Adrenal gland (tissue), 5 donors: Measurements from ENCODE around the gene THAP2.

Experiments used
- POLR2A ChIP-seq, 2 donors: fragments of 450-650 bp; IDR thresholded peaks; one replicate each; pipeline ENCODE4 v1.6.1; 2017; ENCODE audit warnings: antibody characterized with exemption in 2 of 2, mild to moderate bottlenecking in 2 of 2, moderate library complexity in 1 of 2
- TF ChIP-seq, protein P1 (sequence below), 6 experiments: fragments of 450-650 bp in 4 of 6; fragments of 200-600 bp in 2 of 6; sonication (generic) in 1 of 6; IDR thresholded peaks; 1 replicate in 5 of 6; 2 replicates in 1 of 6; pipeline versions ENCODE4 v1.5.1 to v1.8.0; 2016 to 2021; ENCODE audit warnings: antibody characterized with exemption in 6 of 6, mild to moderate bottlenecking in 2 of 6, moderate library complexity in 1 of 6
- donor health status: DM: no; HTN: no; CAD: no.

DNA sequence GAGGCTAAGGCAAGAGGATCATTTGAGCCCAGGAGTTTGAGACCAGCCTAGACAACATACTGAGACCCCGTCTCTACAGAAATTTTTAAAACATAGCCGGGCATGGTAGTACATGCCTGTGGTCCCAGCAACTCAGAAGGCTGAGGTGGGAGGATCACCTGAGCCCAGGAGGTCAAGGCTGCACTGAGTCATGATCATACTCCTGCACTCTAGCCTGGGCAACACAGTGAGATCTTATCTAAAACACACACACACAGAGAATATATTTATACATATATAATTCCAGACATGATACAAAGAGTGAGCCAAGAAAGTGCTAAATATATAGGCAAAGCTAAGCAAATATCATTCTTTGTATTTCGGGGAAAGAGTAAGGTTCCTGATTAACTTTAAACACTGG, 9.9 kb upstream of the THAP2 start:
- TF ChIP-seq, protein P1, sequence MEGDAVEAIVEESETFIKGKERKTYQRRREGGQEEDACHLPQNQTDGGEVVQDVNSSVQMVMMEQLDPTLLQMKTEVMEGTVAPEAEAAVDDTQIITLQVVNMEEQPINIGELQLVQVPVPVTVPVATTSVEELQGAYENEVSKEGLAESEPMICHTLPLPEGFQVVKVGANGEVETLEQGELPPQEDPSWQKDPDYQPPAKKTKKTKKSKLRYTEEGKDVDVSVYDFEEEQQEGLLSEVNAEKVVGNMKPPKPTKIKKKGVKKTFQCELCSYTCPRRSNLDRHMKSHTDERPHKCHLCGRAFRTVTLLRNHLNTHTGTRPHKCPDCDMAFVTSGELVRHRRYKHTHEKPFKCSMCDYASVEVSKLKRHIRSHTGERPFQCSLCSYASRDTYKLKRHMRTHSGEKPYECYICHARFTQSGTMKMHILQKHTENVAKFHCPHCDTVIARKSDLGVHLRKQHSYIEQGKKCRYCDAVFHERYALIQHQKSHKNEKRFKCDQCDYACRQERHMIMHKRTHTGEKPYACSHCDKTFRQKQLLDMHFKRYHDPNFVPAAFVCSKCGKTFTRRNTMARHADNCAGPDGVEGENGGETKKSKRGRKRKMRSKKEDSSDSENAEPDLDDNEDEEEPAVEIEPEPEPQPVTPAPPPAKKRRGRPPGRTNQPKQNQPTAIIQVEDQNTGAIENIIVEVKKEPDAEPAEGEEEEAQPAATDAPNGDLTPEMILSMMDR (IDR thresholded peaks at IDR 0.05) = no peak
- no peak for TF ChIP-seq POLR2A (IDR thresholded peaks at IDR 0.05)
